Measurements from ENCODE around the gene ZFHX3.
A peak's percentile ranks its signal among the peaks of the same experiment; 100 is the strongest.

ZFHX3 gene

DNA sequence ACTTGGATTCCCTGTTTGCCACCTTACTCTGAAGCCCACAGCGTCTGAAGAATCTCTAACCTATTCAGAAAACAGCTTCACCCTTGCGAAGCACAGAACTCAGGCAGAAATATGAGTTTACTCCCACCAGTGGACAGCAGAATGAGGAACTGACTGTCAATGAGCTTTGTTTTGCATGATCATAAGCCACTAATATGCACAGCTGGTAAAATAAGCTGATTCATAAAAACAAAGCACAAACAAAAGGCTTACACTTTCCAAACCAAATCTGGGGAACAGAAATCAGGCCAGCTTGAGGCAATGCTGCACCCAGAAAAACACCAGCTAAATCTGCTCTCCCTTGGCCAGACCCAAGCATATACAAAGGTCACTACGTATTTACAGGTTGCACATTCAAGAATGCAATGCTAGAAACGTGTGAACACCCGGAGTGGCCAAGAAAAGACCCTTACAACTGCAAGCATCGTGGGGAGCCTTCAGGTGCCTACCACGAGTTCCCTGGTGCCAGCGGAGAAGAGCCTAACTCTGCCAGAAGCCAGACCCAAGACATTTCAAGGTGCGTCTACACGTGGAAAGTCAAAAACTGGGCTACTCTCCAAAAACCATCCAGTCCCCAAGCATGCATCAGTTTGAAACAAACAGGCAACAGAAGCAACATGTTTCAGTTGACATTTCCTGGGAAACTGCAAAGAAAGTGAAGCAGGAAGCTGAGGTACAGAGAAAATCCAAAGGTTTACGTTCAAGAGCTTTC is 207.1 kb downstream of the ZFHX3 start:
- DNase-seq = no peak

DNA sequence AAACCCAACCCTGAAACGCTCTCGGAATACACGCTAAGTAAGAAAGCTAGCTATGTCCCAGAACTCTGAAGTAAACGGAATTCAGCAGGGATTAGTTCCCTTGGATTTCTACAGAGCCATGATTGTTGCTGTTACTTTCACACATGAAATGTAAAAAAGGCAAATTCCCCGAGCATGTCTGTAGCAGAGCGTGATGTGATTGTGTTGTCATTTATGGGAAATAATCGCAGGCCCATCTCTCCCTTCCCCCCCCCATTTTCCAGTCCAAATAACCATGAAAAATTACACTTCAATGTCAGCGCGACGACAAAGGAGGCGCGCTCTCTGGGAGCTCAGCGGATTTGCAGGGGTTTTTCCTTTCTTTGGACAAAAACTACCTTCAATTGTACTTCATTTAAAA is 209.0 kb downstream of the ZFHX3 start:
- DNase-seq = no peak

DNA sequence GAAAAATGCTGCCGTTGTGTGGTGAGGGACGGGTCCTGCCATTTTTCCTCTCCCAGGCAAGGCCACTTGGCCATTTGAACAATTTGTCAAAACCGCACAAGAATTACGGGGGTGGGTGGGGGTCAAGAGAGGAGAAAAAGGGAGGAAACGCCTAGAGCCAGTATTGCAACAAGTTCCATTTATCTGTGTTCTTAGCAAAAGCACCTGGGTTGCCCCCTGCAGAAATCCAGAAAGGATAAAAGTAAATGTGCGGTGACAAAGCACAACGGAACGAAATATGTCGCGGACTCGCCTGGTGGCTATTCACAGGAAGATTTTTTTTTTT is 209.4 kb downstream of the ZFHX3 start:
- no peak for DNase-seq

DNA sequence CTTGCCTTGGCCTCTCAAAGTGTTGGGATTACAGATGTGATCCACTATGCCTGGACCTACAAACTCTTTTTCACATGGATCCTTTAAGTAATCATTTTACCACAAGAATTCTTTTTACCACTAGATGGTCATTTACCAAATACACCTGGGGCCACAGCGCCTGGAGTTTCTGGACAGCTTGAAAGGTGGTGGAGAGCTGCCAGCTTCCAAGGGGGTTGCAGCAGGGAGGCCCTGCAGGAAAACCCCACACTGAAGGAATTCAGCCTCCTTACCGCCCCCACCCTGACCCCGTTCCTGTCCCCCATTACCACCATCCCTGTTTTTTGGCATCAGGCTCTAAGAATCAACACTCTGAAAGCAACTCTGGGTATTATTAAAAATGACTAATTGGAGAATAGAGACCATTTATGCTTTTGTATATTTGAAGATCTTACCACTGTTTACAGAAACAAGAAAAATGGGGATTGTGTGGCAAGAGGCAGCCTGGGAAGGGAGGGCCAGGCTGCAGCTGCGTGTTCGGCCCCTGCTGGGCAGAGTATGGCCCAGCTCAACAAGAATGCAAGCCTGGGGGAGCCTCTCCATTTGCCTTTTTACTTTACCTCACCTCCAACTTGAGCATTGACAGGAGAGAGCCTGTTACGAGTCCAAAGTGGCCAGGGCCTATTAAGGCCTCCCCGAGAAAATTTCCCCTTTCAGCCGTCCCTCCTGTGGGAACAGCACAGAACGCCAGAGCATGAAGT is 209.9 kb downstream of the ZFHX3 start:
- DNase-seq = no peak

DNA sequence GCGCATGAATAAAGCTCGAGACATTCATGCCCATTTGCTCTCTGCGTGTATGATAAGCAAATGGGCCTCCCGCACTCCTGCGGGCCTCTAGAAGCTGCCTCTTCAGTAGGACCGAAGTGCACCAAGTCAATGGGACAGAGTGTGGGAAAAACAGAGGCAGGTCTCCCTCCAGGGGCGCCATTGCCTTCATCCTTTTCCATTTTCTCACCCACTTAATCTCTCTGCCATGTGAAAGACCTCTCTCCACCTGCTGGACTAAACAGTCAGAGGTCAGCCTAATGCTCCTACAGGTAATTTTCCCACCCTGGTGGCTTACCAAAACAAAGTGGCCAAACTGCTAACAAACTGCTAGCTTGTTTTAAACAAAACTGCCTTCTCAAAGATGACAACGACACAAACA is 210.9 kb downstream of the ZFHX3 start:
- no peak for DNase-seq

DNA sequence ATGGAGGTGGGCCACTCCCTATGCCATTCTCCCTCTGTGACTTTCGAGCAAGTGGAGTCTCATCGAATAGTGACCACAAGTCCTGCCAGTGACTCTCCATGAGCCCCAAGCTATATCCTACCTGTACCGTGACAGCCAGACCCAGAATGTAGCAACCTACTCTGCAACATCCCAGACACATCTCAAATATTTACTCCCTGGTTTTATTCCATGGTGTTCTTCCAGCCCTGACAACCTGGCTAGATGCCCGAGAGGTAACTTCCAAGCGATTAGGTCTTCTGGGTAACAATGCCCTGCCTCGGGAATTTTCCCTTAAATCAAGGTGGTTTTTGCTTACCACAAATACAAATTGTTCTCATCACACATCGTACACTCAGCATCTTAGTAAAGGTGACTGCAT is 211.7 kb downstream of the ZFHX3 start:
- DNase-seq = no peak

DNA sequence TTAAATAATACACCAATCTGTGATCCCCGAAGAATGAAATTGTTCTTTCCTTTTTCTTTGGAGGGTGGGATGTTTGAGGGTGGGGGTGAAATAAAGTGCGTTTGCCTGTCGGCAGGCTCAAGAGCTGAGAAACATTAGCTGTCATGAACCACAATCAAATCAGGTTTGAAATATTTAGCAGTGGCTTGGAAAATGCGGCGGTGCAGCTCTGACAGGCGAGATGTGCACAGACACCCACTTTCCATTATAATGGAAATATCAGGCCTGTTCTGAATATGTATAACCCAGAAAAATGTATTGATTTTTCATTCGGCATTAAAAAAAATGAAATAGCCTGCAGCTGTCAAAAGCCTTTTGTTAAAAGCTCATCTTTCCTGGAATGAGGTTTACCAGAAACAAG is 212.8 kb downstream of the ZFHX3 start:
- no peak for DNase-seq

DNA sequence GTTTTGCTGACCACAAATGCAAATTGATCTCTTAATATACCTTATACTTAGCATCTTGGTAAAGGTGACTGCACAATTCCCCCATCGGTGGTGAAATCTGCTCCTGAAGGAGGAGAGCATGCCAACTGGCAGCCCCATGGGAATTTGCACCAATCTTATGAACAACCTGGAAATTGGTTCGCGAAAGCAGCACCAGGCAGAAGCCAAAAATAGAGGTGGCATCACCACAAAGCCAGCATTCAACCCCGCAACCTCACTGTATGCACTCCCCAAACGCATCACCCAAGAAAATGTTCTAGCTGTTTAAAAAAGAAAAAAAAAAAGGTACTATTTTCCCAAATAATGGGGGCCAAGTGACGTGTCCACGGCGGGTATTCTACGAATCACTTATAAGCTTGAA is 213.4 kb downstream of the ZFHX3 start:
- DNase-seq = no peak

DNA sequence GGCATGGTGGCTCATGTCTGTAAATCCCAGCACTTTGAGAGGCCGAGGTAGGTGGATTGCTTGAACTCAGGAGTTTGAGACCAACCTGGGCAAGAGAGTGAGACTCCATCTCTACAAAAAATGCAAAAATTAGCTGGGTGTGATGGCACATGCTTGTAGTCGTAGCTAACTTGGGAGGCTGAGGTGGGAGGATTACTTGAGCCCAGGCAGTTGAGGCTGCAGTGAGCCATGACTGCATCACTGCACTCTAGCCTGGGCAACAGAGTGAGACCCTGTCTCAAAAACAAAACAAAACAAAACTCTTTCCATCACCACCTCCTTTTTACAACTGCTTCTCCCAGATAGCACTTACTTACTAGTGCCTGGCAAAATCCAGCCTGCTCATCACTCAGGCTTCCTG is 214.0 kb downstream of the ZFHX3 start:
- no peak for DNase-seq

DNA sequence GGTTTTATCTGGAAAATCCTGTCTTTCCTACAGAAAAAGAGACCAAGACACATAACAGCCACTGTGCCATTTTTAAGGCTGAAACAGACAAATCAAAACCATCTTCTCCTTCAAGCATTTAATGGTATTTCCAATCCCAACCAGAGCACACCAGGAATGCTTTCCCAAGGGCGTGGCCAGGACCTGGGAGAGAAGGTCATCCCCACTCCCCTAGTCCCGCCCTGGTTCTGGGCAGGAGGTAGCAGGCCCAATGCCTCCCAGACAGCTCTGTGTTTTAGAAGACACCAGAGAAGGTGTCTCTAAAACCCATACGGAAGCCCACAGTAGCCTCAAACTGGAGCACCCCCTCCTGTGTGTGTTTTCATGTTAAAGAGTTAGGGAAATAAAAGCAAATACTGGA is 214.4 kb downstream of the ZFHX3 start:
- no peak for DNase-seq

DNA sequence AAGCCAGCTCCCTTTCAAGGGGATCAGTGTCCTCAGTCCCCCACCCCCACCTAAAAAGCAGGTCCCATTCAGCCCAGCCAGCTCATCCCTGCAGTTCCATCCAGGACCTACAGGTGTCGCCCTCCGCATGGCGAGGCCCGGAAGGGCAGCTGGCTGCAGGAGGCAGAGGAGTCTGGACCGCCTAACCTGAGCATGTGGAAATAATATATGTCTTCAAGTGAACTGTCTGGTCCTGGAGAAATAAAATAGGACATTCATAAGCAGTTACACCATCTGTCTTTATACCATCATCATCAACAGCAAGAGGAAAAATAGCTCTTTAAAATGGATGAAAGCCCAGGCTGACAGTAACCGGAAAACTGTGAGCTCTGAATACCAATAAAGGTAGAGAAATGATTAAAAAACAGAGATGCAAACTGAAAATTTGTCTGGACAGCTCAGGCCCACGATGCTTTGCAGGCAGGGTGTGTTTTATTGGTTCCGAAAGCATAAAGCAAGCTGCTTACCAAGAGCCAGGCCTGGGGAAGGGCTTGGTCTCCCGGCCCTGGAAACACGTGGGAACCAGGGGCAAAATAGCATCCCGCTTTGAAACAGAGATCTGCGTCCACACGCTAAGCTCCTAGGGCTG is 215.2 kb downstream of the ZFHX3 start:
- DNase-seq = peak; percentile 64

DNA sequence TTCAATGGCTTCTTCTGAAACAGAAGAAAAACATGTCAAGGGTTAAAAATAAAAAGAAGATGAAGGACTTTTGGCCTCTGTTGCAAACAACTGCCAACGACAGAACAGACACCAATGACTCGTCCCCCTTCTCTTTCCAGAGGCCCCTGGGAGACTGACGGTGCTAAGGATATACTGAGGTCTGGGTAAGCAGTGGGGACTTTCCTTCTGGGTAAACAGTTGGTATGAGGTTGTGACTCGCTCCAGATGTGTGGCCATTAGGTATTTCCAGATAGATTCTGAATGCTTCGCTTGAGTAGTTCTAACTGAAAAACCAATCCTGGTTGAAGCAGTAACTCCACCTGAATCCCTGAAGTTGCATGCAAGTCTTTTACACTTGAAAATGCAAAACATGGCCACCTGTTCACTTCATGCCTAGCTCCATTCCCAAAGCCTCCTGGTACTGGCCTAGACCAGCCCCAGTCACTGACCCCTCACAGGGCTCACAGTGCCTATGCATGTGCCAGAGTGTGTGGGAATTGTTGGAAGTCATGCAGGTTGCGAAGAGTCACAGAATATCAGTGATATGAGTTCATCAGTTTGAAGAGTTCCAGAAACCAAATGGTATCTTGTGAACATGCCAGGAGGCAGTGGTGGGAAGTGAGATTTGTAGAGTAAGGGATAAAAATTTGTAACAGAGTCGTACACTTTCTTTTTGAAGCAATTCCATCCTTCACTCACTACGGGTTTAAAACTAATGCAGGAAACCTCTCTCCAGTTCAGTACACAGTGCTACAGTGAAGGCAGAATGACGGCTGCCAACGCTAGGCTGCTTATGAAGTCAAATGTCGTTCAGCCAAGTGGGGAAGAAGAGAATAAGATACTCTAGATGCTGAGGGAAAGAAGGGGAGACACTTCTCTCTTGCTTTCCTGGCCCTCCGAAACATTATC is 217.8 kb downstream of the ZFHX3 start:
- no peak for DNase-seq

DNA sequence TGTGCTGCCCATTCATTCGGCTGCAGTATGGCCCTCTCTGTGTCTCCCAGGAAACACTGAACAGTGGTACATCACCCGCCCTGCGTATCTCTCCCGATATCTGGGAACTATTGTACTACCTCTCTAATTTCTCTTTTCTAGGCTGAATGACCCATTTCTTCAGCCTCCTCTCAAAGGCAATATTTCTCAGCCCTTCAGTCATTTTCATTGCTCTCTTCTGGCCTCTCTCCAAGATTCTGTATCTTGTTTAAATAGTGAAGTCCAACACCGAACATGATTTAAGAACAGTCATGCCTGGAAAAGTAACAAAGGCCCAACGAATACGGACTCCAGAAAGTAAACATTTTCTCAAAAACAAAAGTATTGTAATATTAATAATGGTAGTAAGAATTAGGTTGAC is 220.1 kb downstream of the ZFHX3 start:
- DNase-seq = no peak

DNA sequence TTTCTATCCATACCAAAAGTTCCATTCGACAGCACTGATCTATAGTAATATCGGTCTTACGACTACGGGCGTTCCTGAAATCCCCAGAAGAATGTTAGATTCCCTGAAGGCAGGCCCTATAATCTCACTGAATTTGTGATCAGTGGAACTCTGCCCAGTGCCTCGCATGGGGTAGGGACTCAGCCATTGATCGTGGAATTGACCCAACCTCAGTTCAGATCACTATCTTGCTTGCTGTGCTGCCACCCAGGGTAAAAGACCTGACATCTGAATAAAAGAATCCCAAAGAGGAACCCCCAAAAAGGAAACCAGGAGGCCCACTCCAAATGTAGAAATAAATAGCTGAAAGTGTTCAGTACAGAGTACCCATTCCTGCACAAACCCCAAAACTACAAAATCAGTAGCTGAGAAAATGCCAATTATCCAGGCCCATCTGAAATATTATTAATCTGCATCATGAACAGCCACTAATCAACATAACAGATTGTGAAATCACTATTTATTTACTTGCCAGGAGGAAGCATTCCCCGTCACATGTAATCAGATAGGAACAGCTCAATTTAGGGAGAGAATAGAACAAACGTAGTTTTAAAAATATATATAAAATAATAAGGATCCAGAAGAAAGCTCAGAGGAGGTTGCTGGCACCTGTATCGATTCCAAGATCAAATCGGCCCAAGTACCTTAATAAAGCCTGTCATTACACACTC is 221.9 kb downstream of the ZFHX3 start:
- DNase-seq = no peak

DNA sequence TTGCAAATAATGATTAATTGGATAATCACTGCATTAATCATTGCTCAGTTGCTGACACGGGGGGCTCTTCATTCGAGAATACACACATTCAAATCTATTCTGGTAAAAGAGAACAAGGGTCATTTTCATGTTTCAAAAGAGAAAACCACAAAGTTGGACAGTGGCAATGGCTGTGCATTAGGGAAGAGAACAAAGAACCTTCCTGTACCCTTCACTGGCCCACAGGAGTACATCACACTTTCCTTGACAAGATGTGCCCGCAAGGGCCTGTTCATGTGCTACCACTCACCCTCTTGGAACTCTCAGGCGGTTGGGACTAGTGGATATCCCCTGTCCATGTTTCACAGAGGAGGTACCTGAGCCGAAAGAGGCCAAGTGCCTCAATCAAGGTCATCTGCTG is 223.2 kb downstream of the ZFHX3 start:
- no peak for DNase-seq

DNA sequence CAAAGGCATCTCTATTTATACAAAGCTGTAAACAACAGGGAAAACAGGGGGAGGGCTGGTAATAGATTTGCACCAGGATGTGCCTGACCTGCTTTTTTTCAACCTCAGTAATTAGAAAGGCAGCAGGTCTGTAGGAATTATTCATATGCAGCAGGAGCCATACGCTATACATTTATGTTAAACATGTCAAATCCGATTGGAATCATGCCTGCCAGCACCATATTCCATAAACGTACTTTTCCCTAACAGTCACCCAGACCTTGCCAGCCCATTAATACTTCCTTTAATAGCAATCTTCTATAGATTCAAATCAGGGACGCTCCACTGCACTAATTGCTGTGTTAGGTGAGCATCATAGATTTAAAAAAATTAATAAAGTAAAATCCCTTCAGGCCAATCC is 223.9 kb downstream of the ZFHX3 start:
- DNase-seq = no peak

DNA sequence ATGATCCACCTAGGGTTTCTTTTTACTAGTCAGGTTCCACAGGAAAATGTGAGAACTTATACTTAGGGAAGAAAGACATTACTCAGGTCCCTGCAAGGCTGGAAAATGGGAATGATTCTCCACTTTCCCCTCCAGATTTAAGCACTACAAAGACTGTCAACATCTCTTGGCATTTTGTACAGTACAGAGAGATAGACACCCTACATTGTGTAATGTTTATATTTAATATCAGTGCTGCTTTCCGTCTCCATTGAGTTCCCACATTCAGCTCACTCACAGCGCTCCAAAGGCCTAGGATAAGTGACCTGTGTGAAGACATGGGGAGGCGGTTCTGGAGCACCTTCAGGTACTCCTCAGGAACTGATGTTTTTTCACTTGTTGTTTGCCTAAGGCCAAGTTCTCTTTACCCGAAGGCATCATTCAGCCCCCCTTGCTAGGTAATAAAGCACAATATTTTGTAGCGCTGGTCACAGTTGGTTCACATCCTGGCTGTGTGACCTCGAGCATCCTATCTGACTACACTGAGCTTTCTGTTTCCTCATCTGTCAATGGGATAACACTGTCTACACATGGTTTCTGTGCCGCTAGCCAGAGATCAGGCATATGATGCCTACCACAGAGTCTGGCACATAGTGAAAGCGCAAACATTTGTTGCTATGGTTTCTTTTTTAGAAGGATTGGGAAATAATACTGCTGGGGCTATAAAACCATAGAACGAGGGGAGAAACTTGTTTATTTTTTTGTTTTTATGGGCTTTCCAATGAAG is 226.6 kb downstream of the ZFHX3 start:
- no peak for DNase-seq

DNA sequence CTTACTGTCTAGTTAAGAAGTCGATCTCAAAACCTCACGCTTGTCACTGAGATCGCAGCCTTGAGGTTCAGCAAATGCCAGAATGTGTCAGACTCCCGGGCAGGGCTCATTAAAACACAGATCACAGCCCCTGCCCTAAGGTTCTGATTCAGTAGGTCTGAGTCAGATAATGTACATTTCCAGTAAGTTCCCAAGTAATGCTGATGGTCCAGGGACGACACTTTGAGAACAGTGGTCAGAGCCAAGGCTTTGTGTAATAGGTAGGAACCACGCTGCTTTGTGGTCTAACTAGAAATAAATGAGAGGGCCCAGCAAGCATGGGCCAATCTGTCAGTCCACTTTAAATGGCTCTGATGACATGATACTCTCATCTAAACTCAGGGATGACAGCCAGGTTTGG is 228.6 kb downstream of the ZFHX3 start:
- no peak for DNase-seq

DNA sequence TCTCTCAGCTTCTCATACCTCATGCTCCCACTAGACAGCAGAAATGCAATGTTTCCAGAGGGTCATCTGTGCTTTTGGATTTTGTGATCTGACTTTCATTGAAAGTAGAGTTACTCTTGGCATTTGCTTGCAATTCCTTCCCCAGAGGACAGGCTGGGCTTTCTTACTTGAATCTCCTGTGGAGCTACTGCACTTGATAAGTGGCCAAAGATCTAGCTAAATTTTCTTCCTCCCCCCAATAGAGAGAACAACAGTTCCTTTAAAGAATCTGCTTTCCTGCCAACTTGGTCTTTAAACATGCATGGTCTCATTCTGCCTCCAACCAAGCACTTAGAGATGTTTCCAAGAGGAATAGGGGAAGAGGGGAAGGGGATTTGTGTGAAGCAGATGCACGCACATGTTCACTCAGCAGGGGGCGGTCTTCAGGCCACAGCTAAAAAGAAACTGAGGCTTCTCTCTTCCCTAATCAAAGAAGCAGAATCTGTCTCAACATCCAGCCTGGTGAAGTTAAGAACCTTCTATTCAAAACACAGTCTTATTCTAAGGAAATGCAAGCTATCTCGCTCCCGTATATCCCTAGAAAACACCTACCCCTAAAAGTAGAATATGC is 229.6 kb downstream of the ZFHX3 start:
- no peak for DNase-seq

DNA sequence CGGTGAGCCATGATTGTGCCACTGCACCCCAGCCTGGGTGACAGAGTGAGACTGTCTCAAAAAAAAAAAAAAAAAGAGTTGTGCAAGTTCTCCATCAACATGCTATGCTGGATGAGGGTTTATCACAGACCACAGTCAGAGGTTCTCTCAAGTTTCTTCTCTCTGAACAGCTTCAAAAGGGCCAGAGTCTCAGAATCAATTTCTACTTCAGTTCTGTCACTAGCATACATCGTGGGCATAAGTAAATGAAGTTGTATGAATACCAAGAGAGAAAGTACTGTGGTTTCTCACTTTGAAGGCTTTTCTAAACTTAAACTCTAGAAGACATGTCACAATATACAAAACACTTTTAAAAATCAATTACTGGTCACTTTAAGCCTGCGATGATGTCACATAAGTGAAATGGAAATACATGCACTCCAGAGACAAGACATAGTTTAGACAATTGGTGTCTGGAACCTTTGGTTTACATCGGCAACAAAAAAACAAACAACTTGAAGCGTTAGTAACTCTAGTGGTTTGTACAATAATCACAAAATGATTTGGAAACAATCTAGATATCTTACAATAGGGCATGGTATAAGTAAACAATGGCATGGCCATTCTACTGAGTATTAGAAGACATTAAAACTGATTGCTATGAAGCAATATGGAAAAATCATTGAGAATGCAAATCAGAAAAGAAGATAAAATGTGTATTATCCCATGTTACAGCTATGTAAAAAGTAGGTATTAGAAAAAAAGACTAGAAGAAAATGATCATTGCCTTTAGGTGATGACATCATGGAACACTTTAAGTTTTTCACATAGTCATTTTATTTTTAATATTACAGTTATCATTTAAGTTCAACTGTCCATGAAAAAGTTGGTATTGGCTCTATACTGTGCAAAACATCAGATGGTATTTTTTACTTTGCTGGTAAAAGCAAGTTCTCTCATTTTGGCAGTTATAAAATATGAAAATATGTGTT is 232.3 kb downstream of the ZFHX3 start:
- DNase-seq = no peak

All from NCI-H69 (cell line).